Measurements from ENCODE around the gene HOXC5.
"Not testable (repeated sequence)": the region's sequence is repeated elsewhere in the genome, so short reads cannot be mapped to it uniquely, and the experiment has no call there.

HOXC5 gene

DNA sequence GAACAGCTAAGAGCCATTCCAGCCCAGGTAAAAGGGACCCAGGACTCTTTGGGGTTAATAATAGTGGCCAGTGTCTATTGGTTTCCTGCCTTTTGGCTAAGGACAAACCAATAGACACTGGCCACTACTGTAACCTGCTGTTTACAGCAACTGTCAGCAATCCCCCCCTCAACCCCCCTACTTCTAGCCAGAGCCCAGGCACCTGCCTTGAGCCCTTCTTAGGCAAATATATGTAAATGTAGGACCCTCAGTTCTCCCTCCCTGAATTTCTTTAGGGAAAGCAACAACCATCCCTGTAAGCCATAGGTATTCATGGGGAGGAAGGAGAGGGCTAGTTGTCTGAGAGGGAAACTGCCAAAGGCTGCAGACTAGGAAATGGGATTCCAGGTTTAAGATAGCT is 43.1 kb downstream of the HOXC5 start:
- DNase-seq: no peak

DNA sequence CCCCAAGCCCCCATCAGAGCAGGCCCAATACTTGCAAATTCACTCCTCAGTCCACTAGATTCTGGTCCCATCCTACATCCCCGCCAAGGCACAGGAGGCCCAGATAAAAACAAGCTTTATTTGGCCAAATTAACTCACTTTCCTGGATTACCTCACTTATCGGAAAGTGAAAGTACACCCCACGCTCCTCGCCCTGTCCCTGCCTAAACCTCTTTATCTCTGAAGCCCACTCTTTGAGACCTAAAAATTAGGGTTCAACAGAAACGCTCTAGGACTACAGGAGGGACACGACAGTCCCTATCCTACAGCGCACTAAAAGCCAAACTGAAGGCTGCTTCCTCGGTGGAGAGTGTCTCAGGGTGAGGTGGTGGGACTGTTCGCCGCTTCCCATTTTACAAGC is 45.0 kb downstream of the HOXC5 start:
- DNase-seq: not testable (repeated sequence)

DNA sequence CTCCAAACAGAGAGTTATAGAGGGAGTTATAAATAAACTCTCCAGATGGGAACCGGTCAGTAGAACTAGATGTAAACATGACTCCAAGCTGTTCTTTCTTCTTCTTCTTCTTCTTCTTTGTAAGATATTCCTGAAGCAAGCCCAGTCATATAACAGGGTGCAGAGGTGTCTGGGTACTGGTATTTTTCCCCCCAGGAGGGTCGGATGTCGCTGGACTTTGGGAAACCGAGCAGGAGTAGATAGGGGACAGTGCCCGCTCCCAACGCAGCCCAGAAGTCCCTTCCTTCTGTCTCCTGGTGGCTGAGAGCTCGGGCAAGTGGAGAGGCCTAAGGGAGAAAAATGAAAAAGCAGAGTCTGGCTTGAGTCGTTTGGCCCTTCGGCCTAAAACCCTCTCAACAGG is 46.3 kb downstream of the HOXC5 start:
- not testable (repeated sequence) for DNase-seq

DNA sequence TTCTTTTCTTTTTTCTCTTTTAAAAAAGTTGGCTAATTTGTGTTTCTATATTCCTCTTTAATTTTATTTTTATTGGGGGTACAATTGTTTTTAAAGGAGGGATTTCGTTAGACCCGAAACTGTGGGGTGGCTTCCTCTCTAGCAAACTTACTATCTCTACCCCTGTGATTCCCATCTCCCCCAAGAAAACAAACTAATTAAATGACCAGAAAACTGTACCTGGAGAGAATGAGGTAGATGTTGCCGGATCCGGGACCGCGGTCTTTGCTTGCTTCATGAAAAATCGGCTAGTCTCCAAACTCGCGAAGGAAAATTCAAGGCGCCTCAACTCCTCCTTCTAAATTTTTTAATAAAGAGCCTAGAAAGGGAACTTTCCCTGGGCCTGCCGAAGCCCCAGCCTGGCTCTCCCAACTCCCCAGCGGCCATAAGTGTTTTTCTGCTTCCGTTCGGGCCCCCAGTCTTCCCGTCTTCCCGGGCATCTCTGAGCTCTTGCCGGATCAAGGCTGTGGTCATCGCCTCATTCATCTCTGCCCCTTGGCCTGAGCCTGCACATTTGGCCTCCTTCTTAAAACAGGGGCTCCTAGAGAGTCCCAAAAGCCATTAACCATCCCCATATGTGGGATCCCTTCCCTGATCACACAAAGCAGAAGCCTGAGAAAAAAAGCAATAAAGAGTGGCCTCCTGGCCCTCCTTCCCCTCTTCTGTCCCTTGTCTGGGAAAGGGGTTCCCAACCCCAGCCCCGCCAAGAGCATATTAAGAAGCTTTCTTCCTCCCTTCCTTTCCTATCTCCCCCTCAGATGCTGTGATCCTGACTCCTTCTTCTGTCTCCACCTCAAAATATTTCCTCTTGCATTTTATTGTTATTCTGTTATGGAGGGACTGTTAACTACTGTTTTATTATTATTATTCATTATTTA is 47.4 kb downstream of the HOXC5 start:
- not testable (repeated sequence) for DNase-seq

DNA sequence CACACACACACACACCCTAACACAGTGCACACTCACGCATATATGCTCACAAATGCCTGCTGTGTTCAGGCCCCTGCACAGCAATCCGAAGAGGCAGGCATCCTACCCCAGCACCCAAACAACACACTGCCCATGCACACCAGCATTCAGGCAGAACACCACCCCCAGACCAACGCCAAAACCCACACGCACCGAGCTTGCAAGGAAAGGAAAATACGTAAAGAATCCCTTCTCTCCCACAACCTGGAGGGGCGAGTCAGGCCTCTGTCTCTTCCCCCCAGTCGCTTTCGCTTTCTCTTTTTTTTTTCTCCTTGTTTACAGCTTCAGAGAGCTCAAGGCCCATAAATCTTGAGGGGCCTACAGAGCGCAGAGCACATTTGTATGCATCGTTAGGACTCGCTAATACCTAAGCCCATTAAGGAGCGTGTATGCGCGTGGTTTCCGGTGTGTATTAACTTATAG is 48.2 kb downstream of the HOXC5 start:
- not testable (repeated sequence) for DNase-seq

DNA sequence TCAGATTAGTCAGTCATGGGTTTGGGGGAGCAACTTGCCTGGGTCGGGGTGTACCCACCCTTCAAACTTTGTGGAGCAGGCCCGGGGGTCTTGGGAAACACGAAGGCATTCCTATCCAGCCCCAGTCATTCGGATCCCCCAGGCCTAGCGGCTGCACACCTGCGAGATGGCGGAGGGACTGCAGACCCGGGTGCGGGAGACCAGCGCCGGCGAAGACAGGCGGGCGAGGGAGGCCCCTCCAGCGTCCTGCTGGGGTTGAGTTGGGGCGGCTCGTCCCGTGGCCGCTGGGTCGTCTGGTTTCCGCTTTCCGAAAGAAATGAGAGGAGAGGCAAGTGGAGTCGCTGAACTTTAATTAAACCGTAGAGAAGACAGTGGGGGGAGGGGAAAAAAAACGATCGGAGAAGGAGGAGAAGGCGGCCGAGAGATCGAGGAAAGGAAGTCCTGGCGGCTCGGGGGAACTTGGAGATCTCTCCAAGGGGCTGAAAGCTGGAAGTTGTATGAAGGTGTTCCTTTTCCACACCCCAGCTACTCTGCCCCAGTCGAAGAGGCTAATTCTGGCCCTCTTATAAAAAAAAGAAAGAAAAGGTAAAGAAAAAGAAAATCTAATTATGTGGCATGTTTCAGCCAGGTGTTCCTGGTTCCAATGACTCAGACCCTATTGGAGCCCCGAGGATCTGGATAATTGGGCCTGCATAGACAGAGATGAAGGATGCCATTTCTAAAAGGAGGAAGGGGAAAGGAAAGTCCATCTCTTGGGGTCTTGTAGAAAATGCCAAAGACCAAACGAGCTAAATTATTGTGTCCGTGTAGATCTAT is 48.9 kb downstream of the HOXC5 start:
- DNase-seq: not testable (repeated sequence)

DNA sequence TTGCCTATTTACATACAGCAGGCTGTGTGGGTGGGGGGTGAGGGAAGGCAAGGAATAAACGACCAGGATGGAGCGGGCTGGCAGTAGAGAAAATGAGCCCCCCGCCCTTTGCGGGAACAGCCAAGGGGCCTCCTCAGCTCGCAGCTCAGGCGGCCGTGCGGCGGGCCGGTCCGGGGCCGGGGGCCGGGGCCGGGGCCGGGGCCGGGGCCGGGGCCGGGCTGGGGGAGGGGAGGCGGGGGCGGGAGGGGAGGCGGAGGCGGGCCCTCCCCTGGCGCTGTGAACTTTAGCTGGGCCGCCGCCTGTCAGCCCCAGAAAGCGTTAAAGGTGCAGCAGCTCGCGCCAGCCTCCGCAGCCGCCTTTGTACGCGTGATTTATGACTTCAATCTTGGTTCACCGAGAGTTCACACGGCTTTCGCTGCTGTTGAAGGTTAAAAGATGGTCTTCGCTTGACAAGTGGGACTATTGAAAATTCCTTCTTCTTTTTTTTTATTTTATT is 49.6 kb downstream of the HOXC5 start:
- DNase-seq: no peak

Measured in Kasumi-1 (cell line).